Measurements from ENCODE around the gene APOL5.
"Not testable (repeated sequence)": the region's sequence is repeated elsewhere in the genome, so short reads cannot be mapped to it uniquely, and the experiment has no call there.

Gene APOL5

GRCh38 chr22:35736166-35736565, 18.5 kb downstream of the APOL5 start:
- TF ChIP-seq SPI1 (IDR thresholded peaks at IDR 0.05; ENCODE audit: borderline replicate concordance, low read depth) (no peak), CTCF (IDR thresholded peaks at IDR 0.05; ENCODE audit: insufficient read depth, low read length) (no peak), REST (IDR thresholded peaks at IDR 0.05; ENCODE audit: insufficient replicate concordance, low read depth) (no peak)
- H3K4me3 ChIP-seq (replicated peaks; ENCODE audit: insufficient read depth, low read length), result no peak overlapping the region

GRCh38 chr22:35736701-35737100, 19.0 kb downstream of the APOL5 start:
- no peak overlapping the region for H3K27ac ChIP-seq (replicated peaks)
- peaks cover 3% of the 10 kb centered on the region for H3K27me3 ChIP-seq (ENCODE audit: insufficient read depth, poor library complexity, severe bottlenecking)
- TF ChIP-seq REST (IDR thresholded peaks at IDR 0.05; ENCODE audit: insufficient replicate concordance, low read depth), result no peak
- no peak for TF ChIP-seq GABPA (IDR thresholded peaks at IDR 0.05; ENCODE audit: low read depth)
- TF ChIP-seq CTCF (IDR thresholded peaks at IDR 0.05; ENCODE audit: insufficient read depth, low read length), result no peak
- TF ChIP-seq POLR2AphosphoS5 (IDR thresholded peaks at IDR 0.05; ENCODE audit: low read depth), result no peak
- no peak for TF ChIP-seq SPI1 (IDR thresholded peaks at IDR 0.05; ENCODE audit: borderline replicate concordance, low read depth)
- H3K4me3 ChIP-seq (replicated peaks; ENCODE audit: insufficient read depth, low read length), result no peak overlapping the region
- no peak for DNase-seq (ENCODE audit: low read depth in 1 of 2, low spot score in 1 of 2)

More at GRCh38 chr22:35736166-35736565, 18.5 kb downstream of the APOL5 start:
- Histone ChIP-seq H3K27ac (replicated peaks) (no peak overlapping the region), H3K27me3 (ENCODE audit: insufficient read depth, poor library complexity, severe bottlenecking) (peaks cover 3% of the 10 kb centered on the region)
- DNase-seq (ENCODE audit: low read depth in 1 of 2, low spot score in 1 of 2), result no peak

- H3K27me3 ChIP-seq (ENCODE audit: insufficient read depth, poor library complexity, severe bottlenecking); DNase-seq (ENCODE audit: low read depth in 1 of 2, low spot score in 1 of 2); H3K27ac ChIP-seq (replicated peaks); H3K4me3 ChIP-seq (replicated peaks; ENCODE audit: insufficient read depth, low read length): not testable (repeated sequence)
Observed at GRCh38 chr22:35737886-35738285, 20.2 kb downstream of the APOL5 start.

- H3K27ac ChIP-seq (replicated peaks), result no peak overlapping the region
- TF ChIP-seq CTCF (IDR thresholded peaks at IDR 0.05; ENCODE audit: insufficient read depth, low read length) (no peak), GABPA (IDR thresholded peaks at IDR 0.05; ENCODE audit: low read depth) (no peak), REST (IDR thresholded peaks at IDR 0.05; ENCODE audit: insufficient replicate concordance, low read depth) (no peak), SPI1 (IDR thresholded peaks at IDR 0.05; ENCODE audit: borderline replicate concordance, low read depth) (no peak), POLR2AphosphoS5 (IDR thresholded peaks at IDR 0.05; ENCODE audit: low read depth) (no peak)
- DNase-seq (ENCODE audit: low read depth in 1 of 2, low spot score in 1 of 2), result no peak
- peaks cover 3% of the 10 kb centered on the region for H3K27me3 ChIP-seq (ENCODE audit: insufficient read depth, poor library complexity, severe bottlenecking)
- H3K4me3 ChIP-seq (replicated peaks; ENCODE audit: insufficient read depth, low read length), result no peak overlapping the region
Observed at GRCh38 chr22:35739076-35739930, 21.6 kb downstream of the APOL5 start.

All from HL-60 (cell line).